Measurements from ENCODE around the gene ORM1.
A peak's percentile ranks its signal among the peaks of the same experiment; 100 is the strongest.
"Not testable (repeated sequence)": the region's sequence is repeated elsewhere in the genome, so short reads cannot be mapped to it uniquely, and the experiment has no call there.

ORM1 gene

GRCh38 chr9:114311571-114312512 is 11.1 kb upstream of the ORM1 start:
- Mint-ChIP-seq H3K27ac (no peak overlapping the region), H3K9me3 (no peaks in the 10 kb centered on the region), H3K27me3 (no peaks in the 10 kb centered on the region)

GRCh38 chr9:114312513-114312875 is 10.4 kb upstream of the ORM1 start:
- Mint-ChIP-seq H3K4me3 (no peak overlapping the region), H3K4me1 (no peaks in the 10 kb centered on the region), H3K36me3 (no peaks in the 10 kb centered on the region), H3K9me3 (no peaks in the 10 kb centered on the region), H3K27ac (no peak overlapping the region), H3K27me3 (no peaks in the 10 kb centered on the region)

More at GRCh38 chr9:114311571-114312512, 11.1 kb upstream of the ORM1 start:
- no peaks in the 10 kb centered on the region for H3K4me1 Mint-ChIP-seq
- H3K4me3 Mint-ChIP-seq = no peak overlapping the region
- no peaks in the 10 kb centered on the region for H3K36me3 Mint-ChIP-seq

- Mint-ChIP-seq H3K9me3 (no peaks in the 10 kb centered on the region), H3K4me1 (no peaks in the 10 kb centered on the region), H3K27me3 (no peaks in the 10 kb centered on the region), H3K27ac (no peak overlapping the region), H3K36me3 (no peaks in the 10 kb centered on the region), H3K4me3 (no peak overlapping the region)
Measured at GRCh38 chr9:114313186-114313585, 9.7 kb upstream of the ORM1 start.

GRCh38 chr9:114314256-114314867 is 8.5 kb upstream of the ORM1 start:
- H3K27me3 Mint-ChIP-seq = no peaks in the 10 kb centered on the region

GRCh38 chr9:114314881-114315722 is 7.8 kb upstream of the ORM1 start:
- Mint-ChIP-seq H3K27me3 (no peaks in the 10 kb centered on the region), H3K27ac (no peak overlapping the region), H3K36me3 (no peaks in the 10 kb centered on the region), H3K9me3 (no peaks in the 10 kb centered on the region), H3K4me1 (no peaks in the 10 kb centered on the region), H3K4me3 (no peak overlapping the region)

More at GRCh38 chr9:114314256-114314867, 8.5 kb upstream of the ORM1 start:
- Mint-ChIP-seq H3K27ac (peak overlapping the region; percentile 13), H3K4me3 (no peak overlapping the region), H3K36me3 (no peaks in the 10 kb centered on the region), H3K9me3 (no peaks in the 10 kb centered on the region), H3K4me1 (no peaks in the 10 kb centered on the region)

- Mint-ChIP-seq H3K36me3 (no peaks in the 10 kb centered on the region), H3K9me3 (no peaks in the 10 kb centered on the region), H3K4me1 (no peaks in the 10 kb centered on the region), H3K27me3 (no peaks in the 10 kb centered on the region), H3K27ac (no peak overlapping the region), H3K4me3 (no peak overlapping the region)
Measured at GRCh38 chr9:114315723-114316363, 7.1 kb upstream of the ORM1 start.

- no peak overlapping the region for H3K4me3 Mint-ChIP-seq
- no peaks in the 10 kb centered on the region for H3K36me3 Mint-ChIP-seq
- no peaks in the 10 kb centered on the region for H3K9me3 Mint-ChIP-seq
- H3K27ac Mint-ChIP-seq = no peak overlapping the region
- no peaks in the 10 kb centered on the region for H3K27me3 Mint-ChIP-seq
- no peaks in the 10 kb centered on the region for H3K4me1 Mint-ChIP-seq
Measured at GRCh38 chr9:114316605-114317230, 6.2 kb upstream of the ORM1 start.

GRCh38 chr9:114317665-114318357 is 5.1 kb upstream of the ORM1 start:
- Mint-ChIP-seq H3K36me3 (no peaks in the 10 kb centered on the region), H3K9me3 (no peaks in the 10 kb centered on the region), H3K27me3 (no peaks in the 10 kb centered on the region), H3K4me1 (no peaks in the 10 kb centered on the region), H3K27ac (no peak overlapping the region), H3K4me3 (no peak overlapping the region)

- H3K27me3 Mint-ChIP-seq = no peaks in the 10 kb centered on the region
- H3K4me3 Mint-ChIP-seq = no peak overlapping the region
- H3K27ac Mint-ChIP-seq = no peak overlapping the region
- H3K9me3 Mint-ChIP-seq = no peaks in the 10 kb centered on the region
- H3K36me3 Mint-ChIP-seq = no peaks in the 10 kb centered on the region
- H3K4me1 Mint-ChIP-seq = no peaks in the 10 kb centered on the region
Measured at GRCh38 chr9:114318416-114318815, 4.5 kb upstream of the ORM1 start.

- no peaks in the 10 kb centered on the region for H3K9me3 Mint-ChIP-seq
- H3K36me3 Mint-ChIP-seq = no peaks in the 10 kb centered on the region
- no peaks in the 10 kb centered on the region for H3K27me3 Mint-ChIP-seq
- no peaks in the 10 kb centered on the region for H3K4me1 Mint-ChIP-seq
- no peak overlapping the region for H3K27ac Mint-ChIP-seq
- no peak overlapping the region for H3K4me3 Mint-ChIP-seq
Measured at GRCh38 chr9:114319147-114319546, 3.8 kb upstream of the ORM1 start.

GRCh38 chr9:114320710-114321109 is 2.2 kb upstream of the ORM1 start:
- H3K27me3 Mint-ChIP-seq, H3K27ac Mint-ChIP-seq, H3K9me3 Mint-ChIP-seq, H3K36me3 Mint-ChIP-seq, H3K4me3 Mint-ChIP-seq, H3K4me1 Mint-ChIP-seq: not testable (repeated sequence)

GRCh38 chr9:114321759-114322158 is 1.1 kb upstream of the ORM1 start:
- Mint-ChIP-seq H3K27ac (no peak overlapping the region), H3K4me1 (no peaks in the 10 kb centered on the region), H3K36me3 (no peaks in the 10 kb centered on the region), H3K9me3 (no peaks in the 10 kb centered on the region), H3K27me3 (no peaks in the 10 kb centered on the region), H3K4me3 (no peak overlapping the region)

- not testable (repeated sequence) for H3K4me1 Mint-ChIP-seq, H3K4me3 Mint-ChIP-seq, H3K27ac Mint-ChIP-seq
Measured at GRCh38 chr9:114322160-114322818, 609 bp upstream of the ORM1 start.

GRCh38 chr9:114323849-114324248 is 951 bp downstream of the ORM1 start:
- H3K4me3 Mint-ChIP-seq, H3K4me1 Mint-ChIP-seq, H3K27ac Mint-ChIP-seq, H3K27me3 Mint-ChIP-seq, H3K9me3 Mint-ChIP-seq, H3K36me3 Mint-ChIP-seq: not testable (repeated sequence)

More at GRCh38 chr9:114322160-114322818, 609 bp upstream of the ORM1 start:
- not testable (repeated sequence) for H3K27me3 Mint-ChIP-seq, H3K9me3 Mint-ChIP-seq, H3K36me3 Mint-ChIP-seq

Data from activated naive CD4-positive, alpha-beta T cell treated with anti-CD3 and anti-CD28 coated beads, Interleukin-2, amount 50 U/mL, for 24 hours (primary cell).